Astrocyte (in vitro differentiated cells and primary cell): ENCODE results near the gene MAPRE2. TPM values are rescaled to one million over a fixed set of nuclear protein-coding genes. Genes with fewer than 3 reads are reported as not detected.

Experiments
- DNase-seq: peaks from one replicate; pipeline ENCODE4 v3.0.0-alpha.2; 2010; ENCODE audit warnings: low read depth
- FAIRE-seq: peaks from 2 replicates; lab custom pipeline; 2011; peaks lifted over from hg19 to GRCh38; lab: Jason Lieb, UNC
- H2AFZ ChIP-seq: 2 replicates; pipeline ENCODE4 v1.6.0; 2012; ENCODE audit warnings: low read depth, low read length, inconsistent platforms
- H3K27ac ChIP-seq: 2 replicates; pipeline ENCODE4 v1.5.1; 2011; ENCODE audit warnings: low read depth, low read length, inconsistent platforms
- H3K27me3 ChIP-seq: 2 replicates; pipeline ENCODE4 v1.6.0; 2011; ENCODE audit warnings: low read length, inconsistent platforms; ENCODE audit not compliant: insufficient read depth
- H3K36me3 ChIP-seq: 2 replicates; pipeline ENCODE4 v1.5.1; 2011; ENCODE audit warnings: low read length, inconsistent platforms; ENCODE audit not compliant: insufficient read depth
- H3K4me1 ChIP-seq: 2 replicates; pipeline ENCODE4 v1.5.1; 2011; ENCODE audit warnings: low read length, inconsistent platforms; ENCODE audit not compliant: insufficient read depth
- H3K4me2 ChIP-seq: 2 replicates; pipeline ENCODE4 v1.6.0; 2012; ENCODE audit warnings: low read length, inconsistent platforms
- H3K4me3 ChIP-seq: 2 replicates; pipeline ENCODE4 v1.5.1; 2011; ENCODE audit warnings: low read depth, mild to moderate bottlenecking, low read length, inconsistent platforms; ENCODE audit not compliant: insufficient read depth
- H3K79me2 ChIP-seq: 2 replicates; pipeline ENCODE4 v1.6.0; 2012; ENCODE audit warnings: mild to moderate bottlenecking, low read length, inconsistent platforms; ENCODE audit not compliant: insufficient read depth
- H3K9ac ChIP-seq: 2 replicates; pipeline ENCODE4 v1.6.0; 2012; ENCODE audit warnings: mild to moderate bottlenecking, low read length, inconsistent platforms
- H3K9me3 ChIP-seq: 2 replicates; pipeline ENCODE4 v1.5.1; 2012; ENCODE audit warnings: low read depth, mild to moderate bottlenecking, low read length, inconsistent platforms; ENCODE audit not compliant: insufficient read depth
- H4K20me1 ChIP-seq: 2 replicates; pipeline ENCODE4 v1.6.0; 2012; ENCODE audit warnings: low read length, inconsistent platforms; ENCODE audit not compliant: insufficient read depth
- H3K27ac Mint-ChIP-seq: one replicate; pipeline ENCODE4 v1.8.0; 2021; ENCODE audit warnings: mild to moderate bottlenecking, mixed read lengths; ENCODE audit not compliant: unreplicated experiment
- H3K27me3 Mint-ChIP-seq: one replicate; pipeline ENCODE4 v1.8.0; 2021; ENCODE audit warnings: low read depth, mixed read lengths; ENCODE audit not compliant: unreplicated experiment
- H3K36me3 Mint-ChIP-seq: one replicate; pipeline ENCODE4 v1.8.0; 2021; ENCODE audit warnings: low read depth, mixed read lengths; ENCODE audit not compliant: unreplicated experiment
- H3K4me1 Mint-ChIP-seq: one replicate; pipeline ENCODE4 v1.8.0; 2021; ENCODE audit warnings: low read depth, mixed read lengths; ENCODE audit not compliant: unreplicated experiment
- H3K4me3 Mint-ChIP-seq: one replicate; pipeline ENCODE4 v1.8.0; 2021; ENCODE audit warnings: mild to moderate bottlenecking, moderate library complexity, mixed read lengths; ENCODE audit not compliant: unreplicated experiment
- H3K9me3 Mint-ChIP-seq: one replicate; pipeline ENCODE4 v1.8.0; 2021; ENCODE audit warnings: mild to moderate bottlenecking, mixed read lengths; ENCODE audit not compliant: unreplicated experiment
- EZH2 ChIP-seq: IDR thresholded peaks from 2 replicates; pipeline ENCODE4 v1.6.1; 2012; ENCODE audit warnings: mild to moderate bottlenecking, low read length, inconsistent platforms; ENCODE audit not compliant: insufficient read depth
- total RNA-seq: library from RNA; stranded (reverse); gene quantifications from 2 replicates; pipeline ENCODE4 v1.2.1, GENCODE V29; 2021
- TF ChIP-seq, protein P1 (sequence below): IDR thresholded peaks from 2 replicates; pipeline ENCODE4 v1.5.1; 2011; ENCODE audit warnings: low read depth, mild to moderate bottlenecking, inconsistent platforms, low read length, moderate library complexity; ENCODE audit not compliant: insufficient read depth

Gene MAPRE2
- total RNA-seq, 1 donor from 2014 or later, result 33.8 TPM

DNA sequence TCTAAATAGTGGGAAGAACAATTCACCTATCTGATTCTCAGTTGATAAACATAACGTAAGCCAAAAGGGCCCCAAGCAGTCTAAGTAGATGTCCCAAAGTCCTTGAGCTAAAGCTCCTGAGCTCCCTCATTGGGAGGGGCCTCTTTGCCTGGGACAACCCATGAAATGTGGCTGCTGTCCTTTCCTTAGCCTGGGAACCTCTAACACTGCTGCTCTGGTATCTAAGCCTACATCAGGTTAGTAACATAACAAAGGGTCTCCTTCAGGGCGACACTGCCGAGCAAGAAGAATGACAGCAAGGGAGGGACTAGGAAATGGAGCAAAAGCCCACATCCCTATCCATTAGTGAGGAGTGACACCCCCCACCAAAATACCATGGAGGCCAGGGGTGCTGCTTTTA lies 98.3 kb downstream of the MAPRE2 start:
- DNase-seq (no peak), FAIRE-seq (no peak)
- no peak overlapping the region for H3K9ac ChIP-seq
- Mint-ChIP-seq H3K9me3 (no peaks in the 10 kb centered on the region), H3K27me3 (no peaks in the 10 kb centered on the region), H3K4me1 (no peaks in the 10 kb centered on the region), H3K36me3 (peaks cover 24% of the 10 kb centered on the region), H3K4me3 (no peak overlapping the region), H3K27ac (no peak overlapping the region)
- H3K36me3 ChIP-seq, result no peaks in the 10 kb centered on the region
- TF ChIP-seq EZH2, result no peak
- TF ChIP-seq, protein P1, sequence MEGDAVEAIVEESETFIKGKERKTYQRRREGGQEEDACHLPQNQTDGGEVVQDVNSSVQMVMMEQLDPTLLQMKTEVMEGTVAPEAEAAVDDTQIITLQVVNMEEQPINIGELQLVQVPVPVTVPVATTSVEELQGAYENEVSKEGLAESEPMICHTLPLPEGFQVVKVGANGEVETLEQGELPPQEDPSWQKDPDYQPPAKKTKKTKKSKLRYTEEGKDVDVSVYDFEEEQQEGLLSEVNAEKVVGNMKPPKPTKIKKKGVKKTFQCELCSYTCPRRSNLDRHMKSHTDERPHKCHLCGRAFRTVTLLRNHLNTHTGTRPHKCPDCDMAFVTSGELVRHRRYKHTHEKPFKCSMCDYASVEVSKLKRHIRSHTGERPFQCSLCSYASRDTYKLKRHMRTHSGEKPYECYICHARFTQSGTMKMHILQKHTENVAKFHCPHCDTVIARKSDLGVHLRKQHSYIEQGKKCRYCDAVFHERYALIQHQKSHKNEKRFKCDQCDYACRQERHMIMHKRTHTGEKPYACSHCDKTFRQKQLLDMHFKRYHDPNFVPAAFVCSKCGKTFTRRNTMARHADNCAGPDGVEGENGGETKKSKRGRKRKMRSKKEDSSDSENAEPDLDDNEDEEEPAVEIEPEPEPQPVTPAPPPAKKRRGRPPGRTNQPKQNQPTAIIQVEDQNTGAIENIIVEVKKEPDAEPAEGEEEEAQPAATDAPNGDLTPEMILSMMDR, result no peak
- H3K27me3 ChIP-seq, result no peaks in the 10 kb centered on the region
- H4K20me1 ChIP-seq, result no peaks in the 10 kb centered on the region
- no peaks in the 10 kb centered on the region for H3K4me1 ChIP-seq
- H3K4me2 ChIP-seq, result no peak overlapping the region
- H3K4me3 ChIP-seq, result no peak overlapping the region
- H3K9me3 ChIP-seq, result no peaks in the 10 kb centered on the region
- no peak overlapping the region for H3K27ac ChIP-seq
- H2AFZ ChIP-seq, result no peak overlapping the region
- H3K79me2 ChIP-seq, result no peaks in the 10 kb centered on the region

GRCh38 chr18:35141077-35141476 lies 99.9 kb downstream of the MAPRE2 start:
- TF ChIP-seq EZH2, result no peak
- TF ChIP-seq, protein P1, result no peak
- FAIRE-seq, result no peak
- no peak overlapping the region for H3K9ac ChIP-seq
- no peak overlapping the region for H3K27ac ChIP-seq
- Mint-ChIP-seq H3K27me3 (no peaks in the 10 kb centered on the region), H3K4me1 (no peaks in the 10 kb centered on the region), H3K27ac (no peak overlapping the region), H3K9me3 (no peaks in the 10 kb centered on the region), H3K4me3 (no peak overlapping the region), H3K36me3 (peaks cover 20% of the 10 kb centered on the region)
- DNase-seq, result no peak
- H3K79me2 ChIP-seq, result no peaks in the 10 kb centered on the region
- H3K27me3 ChIP-seq, result no peaks in the 10 kb centered on the region
- no peak overlapping the region for H3K4me3 ChIP-seq
- H3K9me3 ChIP-seq, result no peaks in the 10 kb centered on the region
- H3K36me3 ChIP-seq, result no peaks in the 10 kb centered on the region
- H2AFZ ChIP-seq, result no peak overlapping the region
- no peak overlapping the region for H3K4me2 ChIP-seq
- H4K20me1 ChIP-seq, result no peaks in the 10 kb centered on the region
- H3K4me1 ChIP-seq, result no peaks in the 10 kb centered on the region

DNA sequence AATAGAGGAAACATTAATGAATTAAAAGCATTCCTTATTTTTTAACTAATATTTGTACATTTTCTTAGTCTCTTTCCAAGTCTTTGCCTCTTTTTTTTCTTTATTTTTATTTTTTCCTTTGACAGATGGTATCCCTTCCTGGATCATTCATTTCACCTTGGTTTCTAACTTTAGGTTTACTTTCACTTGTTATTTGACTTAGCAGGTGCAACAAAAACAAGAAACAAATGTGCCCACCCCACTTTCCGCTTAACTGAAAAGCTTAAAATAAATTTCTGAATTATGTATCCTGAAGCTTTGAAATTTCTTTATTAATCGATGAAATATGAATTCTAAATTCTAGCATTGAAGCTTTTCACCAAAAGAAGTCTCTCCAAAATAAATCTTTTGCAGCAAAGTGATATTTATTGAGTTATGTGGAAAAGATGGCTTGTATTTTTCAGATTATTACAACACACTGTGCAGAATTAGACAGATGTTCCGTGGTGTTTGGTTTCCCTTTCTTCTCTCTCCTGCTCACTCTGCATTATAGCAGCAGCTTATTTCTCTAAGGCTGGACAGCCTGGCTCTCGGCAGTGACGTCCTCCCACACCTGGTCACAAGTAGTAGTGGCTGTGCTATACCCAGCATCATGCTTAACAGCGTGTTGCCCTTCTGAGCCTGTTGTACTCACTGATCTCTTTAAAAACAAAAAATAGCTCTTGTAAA lies 100.5 kb downstream of the MAPRE2 start:
- H3K9me3 Mint-ChIP-seq, result no peaks in the 10 kb centered on the region
- no peak overlapping the region for H3K4me3 ChIP-seq

More for the DNA sequence above, 100.5 kb downstream of the MAPRE2 start:
- no peaks in the 10 kb centered on the region for H3K27me3 ChIP-seq
- H3K9me3 ChIP-seq, result no peaks in the 10 kb centered on the region
- no peak overlapping the region for H3K4me2 ChIP-seq
- Mint-ChIP-seq H3K36me3 (peaks cover 20% of the 10 kb centered on the region), H3K27me3 (no peaks in the 10 kb centered on the region), H3K4me3 (no peak overlapping the region), H3K27ac (no peak overlapping the region), H3K4me1 (no peaks in the 10 kb centered on the region)
- no peaks in the 10 kb centered on the region for H4K20me1 ChIP-seq
- no peaks in the 10 kb centered on the region for H3K4me1 ChIP-seq
- H3K36me3 ChIP-seq, result no peaks in the 10 kb centered on the region
- H2AFZ ChIP-seq, result no peak overlapping the region
- no peak overlapping the region for H3K9ac ChIP-seq
- no peak for TF ChIP-seq EZH2
- TF ChIP-seq, protein P1, result no peak
- FAIRE-seq (no peak), DNase-seq (no peak)
- H3K27ac ChIP-seq, result no peak overlapping the region
- no peaks in the 10 kb centered on the region for H3K79me2 ChIP-seq
